GM19351 (cell line): ENCODE results near the gene OR1F1.
"Not testable (repeated sequence)": the region's sequence is repeated elsewhere in the genome, so short reads cannot be mapped to it uniquely, and the experiment has no call there.

Source experiments
- ATAC-seq: cut with Tn5 transposase; IDR thresholded peaks from one replicate; pipeline ENCODE4 v1.9.1; 2021; ENCODE audit warnings: mild to moderate bottlenecking, moderate library complexity; ENCODE audit not compliant: unreplicated experiment

The OR1F1 gene

DNA sequence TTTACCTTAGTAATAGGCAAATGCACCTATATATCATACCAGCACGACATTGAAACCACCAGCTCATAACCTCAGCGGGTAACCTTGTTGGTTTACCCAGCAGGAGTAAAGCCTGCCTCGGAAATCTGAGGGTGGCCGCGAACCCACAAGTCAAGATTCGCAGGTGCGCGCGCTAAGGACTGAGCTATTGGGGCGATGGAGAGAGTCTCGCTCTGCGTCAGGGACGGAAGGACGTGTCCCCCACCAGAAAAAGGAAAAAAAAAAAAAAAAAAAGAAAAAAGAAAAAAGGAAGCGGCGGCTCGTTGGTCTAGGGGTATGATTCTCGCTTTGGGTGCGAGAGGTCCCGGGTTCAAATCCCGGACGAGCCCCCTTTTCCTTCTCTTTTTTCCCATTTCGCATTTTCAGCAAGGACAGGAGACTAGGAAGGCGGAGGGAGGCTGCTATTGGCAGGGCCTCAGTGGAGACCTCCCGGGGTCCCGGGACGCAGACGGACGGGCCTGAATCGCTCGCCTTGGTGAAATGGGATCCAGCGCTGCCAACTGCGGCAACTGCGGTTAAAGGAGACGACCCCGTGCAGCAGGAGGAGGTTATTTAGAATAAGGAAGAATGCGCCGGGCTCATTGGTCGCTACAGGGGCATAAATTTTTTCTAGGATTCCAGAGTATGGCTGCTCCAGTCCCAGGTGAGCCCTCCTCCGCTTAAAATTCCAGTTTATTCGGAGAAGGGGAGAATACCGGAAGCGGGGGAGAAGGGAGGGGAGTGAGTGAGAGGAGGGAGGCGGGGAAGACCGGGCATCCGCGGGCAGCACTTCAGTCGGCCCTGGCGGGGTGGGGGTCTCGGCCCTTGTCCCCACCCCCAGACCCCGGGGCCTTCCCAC is at the start of gene OR1F1:
TSS of gene OR1F1 (plus strand) at position 407 of the 877 bp plus-strand sequence.
- ATAC-seq = no peak

GRCh38 chr16:3138342-3138741 is 49.7 kb upstream of the OR1F1 start:
- no peak for ATAC-seq

DNA sequence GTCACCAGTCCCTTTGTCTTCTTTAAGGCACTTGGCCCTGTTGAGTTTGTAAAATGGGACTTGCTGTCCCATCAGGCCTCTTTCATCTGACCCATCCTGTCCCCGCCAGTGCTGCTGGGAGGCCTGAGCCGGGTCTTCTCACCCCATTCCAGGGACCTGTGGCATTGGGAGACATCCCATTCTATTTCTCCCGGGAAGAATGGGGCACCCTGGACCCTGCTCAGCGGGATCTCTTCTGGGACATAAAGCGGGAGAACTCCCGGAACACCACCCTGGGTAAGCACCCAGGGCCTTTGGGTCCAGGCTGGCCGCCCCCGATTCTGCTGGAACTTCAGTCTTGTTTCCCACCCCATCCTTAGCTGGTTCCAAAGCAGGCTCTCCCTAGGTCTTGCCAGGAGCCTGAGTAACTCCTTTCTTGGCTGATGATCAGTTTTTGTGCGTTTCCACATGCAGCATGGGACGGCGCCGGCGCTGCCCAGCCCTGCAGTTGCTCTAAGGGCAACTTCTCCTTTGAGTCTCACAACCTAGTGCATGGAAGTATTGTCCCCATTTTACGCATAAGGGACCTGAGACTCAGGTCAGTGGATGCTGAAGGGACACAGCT is 49.1 kb upstream of the OR1F1 start:
- ATAC-seq = no peak

GRCh38 chr16:3139561-3139960 is 48.4 kb upstream of the OR1F1 start:
- ATAC-seq = not testable (repeated sequence)

DNA sequence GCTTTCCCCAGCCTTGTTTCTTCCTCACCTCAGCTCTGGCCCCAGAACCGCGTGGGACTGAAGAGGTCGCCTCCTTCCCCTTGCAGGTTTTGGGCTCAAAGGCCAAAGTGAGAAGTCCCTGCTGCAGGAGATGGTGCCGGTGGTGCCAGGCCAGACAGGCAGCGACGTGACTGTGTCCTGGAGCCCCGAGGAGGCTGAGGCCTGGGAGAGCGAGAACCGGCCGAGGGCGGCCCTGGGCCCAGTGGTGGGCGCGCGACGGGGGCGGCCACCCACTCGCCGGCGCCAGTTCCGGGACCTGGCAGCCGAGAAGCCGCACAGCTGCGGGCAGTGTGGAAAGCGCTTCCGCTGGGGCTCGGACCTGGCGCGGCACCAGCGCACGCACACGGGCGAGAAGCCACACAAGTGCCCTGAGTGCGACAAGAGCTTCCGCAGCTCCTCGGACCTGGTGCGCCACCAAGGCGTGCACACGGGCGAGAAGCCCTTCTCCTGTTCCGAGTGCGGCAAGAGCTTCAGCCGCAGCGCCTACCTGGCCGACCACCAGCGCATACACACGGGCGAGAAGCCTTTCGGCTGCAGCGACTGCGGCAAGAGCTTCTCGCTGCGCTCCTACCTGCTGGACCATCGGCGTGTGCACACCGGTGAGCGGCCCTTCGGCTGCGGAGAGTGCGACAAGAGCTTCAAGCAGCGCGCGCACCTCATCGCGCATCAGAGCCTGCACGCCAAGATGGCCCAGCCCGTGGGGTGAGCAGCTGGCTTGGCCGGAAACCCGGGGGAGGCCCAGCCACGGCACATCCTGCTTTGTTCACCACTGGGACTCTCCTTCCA is 47.2 kb upstream of the OR1F1 start:
- ATAC-seq = no peak

- no peak for ATAC-seq
Observed at GRCh38 chr16:3141781-3142311, 46.2 kb upstream of the OR1F1 start.

- ATAC-seq = no peak
Observed at GRCh38 chr16:3142327-3142726, 45.7 kb upstream of the OR1F1 start.

GRCh38 chr16:3142770-3143169 is 45.2 kb upstream of the OR1F1 start:
- no peak for ATAC-seq

DNA sequence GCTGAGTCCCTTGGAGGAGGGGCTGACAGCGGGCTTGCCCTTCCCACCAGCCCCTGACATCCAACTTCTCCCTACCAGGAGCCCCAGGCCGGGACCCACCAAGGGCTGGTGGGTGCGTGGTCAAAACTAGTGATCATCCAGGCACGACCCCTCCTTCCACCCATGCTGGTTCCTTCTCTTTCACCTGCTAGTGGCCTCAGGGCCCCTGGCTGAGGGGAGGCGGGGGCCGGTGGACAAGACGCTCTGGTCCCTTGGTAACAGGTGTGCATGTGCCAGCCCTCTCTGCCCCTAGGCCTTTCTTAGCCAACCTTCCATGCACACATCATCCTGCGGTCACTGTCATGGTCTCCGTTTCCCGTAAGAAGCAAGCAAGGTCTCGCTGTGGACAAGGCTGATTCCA is 44.8 kb upstream of the OR1F1 start:
- ATAC-seq = no peak

- no peak for ATAC-seq
Observed at GRCh38 chr16:3143598-3144320, 44.2 kb upstream of the OR1F1 start.

DNA sequence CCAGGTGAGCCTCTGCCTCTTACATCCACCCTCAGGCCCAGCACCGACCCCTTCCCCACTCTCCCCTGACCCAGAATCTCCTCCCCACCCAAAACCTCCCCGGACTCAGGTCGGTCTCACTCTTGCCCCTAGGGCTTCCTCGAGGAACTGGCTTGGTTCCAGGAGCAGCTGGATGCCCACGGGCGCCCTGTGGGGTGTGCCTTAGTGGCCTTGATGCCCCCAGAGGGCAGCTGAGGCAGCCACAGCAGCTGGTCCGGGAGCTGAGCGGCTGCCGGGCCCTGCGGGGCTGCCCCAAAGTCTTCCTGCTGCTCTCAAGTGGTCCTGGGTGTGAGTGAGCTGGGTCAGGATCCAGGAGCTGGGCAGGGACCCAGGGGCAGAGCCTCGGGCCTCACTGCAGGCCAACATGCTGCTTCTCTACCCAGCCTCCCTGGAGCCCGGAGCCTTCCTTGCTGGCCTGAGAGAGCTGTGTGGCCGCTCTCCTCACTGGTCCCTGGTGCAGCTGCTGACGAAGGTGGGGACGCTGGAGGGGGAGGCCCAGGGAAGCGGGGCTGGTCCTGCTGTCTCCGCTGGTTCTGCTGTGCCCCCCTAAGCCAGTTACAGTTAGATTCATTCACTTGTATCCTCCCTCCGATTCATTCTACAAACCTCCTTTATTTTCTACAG is 43.6 kb upstream of the OR1F1 start:
- ATAC-seq = no peak

DNA sequence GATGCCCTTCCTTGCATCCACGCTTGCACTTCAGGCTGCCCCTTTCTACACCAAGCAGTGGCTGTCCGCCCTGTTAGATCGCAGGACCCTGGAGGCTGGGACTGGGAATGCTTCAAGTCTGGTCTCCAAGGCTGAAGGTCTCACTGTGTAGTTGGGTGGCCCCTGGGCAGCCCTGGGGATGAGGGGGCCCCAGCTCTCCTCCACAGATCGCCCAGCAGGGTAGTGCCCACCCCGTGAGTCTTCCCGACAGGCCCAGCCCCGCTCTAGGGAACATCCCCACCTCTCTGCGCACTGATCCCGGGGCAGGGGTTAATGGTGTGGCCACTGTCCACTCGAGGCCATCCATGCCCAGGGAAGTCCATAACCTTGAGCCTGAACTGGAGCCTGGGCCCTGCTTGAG is 42.9 kb upstream of the OR1F1 start:
- ATAC-seq = no peak

GRCh38 chr16:3145660-3146059 is 42.3 kb upstream of the OR1F1 start:
- no peak for ATAC-seq

- ATAC-seq = no peak
Observed at GRCh38 chr16:3147046-3147756, 40.8 kb upstream of the OR1F1 start.

- no peak for ATAC-seq
Observed at GRCh38 chr16:3147757-3148104, 40.3 kb upstream of the OR1F1 start.

GRCh38 chr16:3148256-3149192 is 39.5 kb upstream of the OR1F1 start:
- ATAC-seq = no peak

DNA sequence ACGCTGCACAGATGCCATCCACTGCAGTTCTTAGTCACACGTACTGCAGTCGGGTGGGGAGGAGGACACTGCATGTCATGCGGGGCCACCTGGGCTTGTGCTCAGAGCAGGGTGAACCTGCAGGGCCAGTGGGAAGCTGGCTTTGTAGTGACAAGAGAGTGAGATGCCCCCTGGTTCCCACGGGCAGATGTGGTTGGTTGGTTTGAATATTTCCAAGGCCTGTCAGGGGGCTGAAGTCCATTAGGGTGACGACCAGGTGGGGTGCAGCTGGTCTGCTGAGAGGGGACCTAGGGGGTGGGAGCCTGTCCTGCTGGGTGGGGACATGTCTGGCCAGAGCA is 38.8 kb upstream of the OR1F1 start:
- ATAC-seq = no peak

- peak; percentile 6 for ATAC-seq
Observed at GRCh38 chr16:3149630-3150345, 38.2 kb upstream of the OR1F1 start.
